ENCODE data around the gene CKB. TPM values are rescaled to one million over a fixed set of nuclear protein-coding genes. Genes with fewer than 3 reads are reported as not detected.

The CKB gene
- total RNA-seq, 1 donor from 2014 or later, result 533 TPM

Other genes starting within 250 kb of the CKB start
- 240 TPM for gene EIF5, start 188.6 kb downstream of the CKB start, total RNA-seq
- 127 TPM for gene MARK3, start 137.4 kb downstream of the CKB start, total RNA-seq
- 5.5 TPM for gene TRMT61A, start 6.4 kb upstream of the CKB start, total RNA-seq
- 16.4 TPM for gene BAG5, start 39.8 kb upstream of the CKB start, total RNA-seq
- gene COA8, start 40.1 kb upstream of the CKB start, total RNA-seq, result 56.2 TPM
- 146 TPM for gene KLC1, start 106.4 kb upstream of the CKB start, total RNA-seq
- 2.7 TPM for gene XRCC3, start 192.6 kb upstream of the CKB start, total RNA-seq
- 53.1 TPM for gene ZFYVE21, start 193.0 kb upstream of the CKB start, total RNA-seq

Data from left ventricle myocardium superior (tissue), 1 donor.